Heart right ventricle (tissue), 16 donors: ENCODE results near the gene COMT. TPM values are rescaled to one million over a fixed set of nuclear protein-coding genes. Genes with fewer than 3 reads are reported as not detected.

Experiments
- ATAC-seq, 8 donors: fragments of 200-7000 bp; cut with Tn5 transposase; one replicate each; pipeline ENCODE4 v1.9.1; 2020; ENCODE audit warnings: mild to moderate bottlenecking in 8 of 8, moderate library complexity in 8 of 8, moderate number of reproducible peaks in 1 of 8
- DNase-seq, 2 donors: peaks; one replicate each; pipeline ENCODE4 v3.0.0-alpha.2; 2020
- H3K27ac ChIP-seq, 10 donors: fragments of 200-600 bp; sonication (generic) in 2 of 10; one replicate each; pipeline versions ENCODE4 v1.5.0 to v1.8.0; 2020 to 2022; ENCODE audit warnings: mild to moderate bottlenecking in 3 of 10
- H3K27me3 ChIP-seq, 7 donors: fragments of 200-600 bp; one replicate each; pipeline ENCODE4 v1.8.0; 2021 to 2022; ENCODE audit warnings: mild to moderate bottlenecking in 2 of 7
- H3K36me3 ChIP-seq, 9 donors: fragments of 200-600 bp; sonication (generic) in 1 of 9; one replicate each; pipeline versions ENCODE4 v1.5.0 to v1.8.0; 2020 to 2022; ENCODE audit warnings: mild to moderate bottlenecking in 2 of 9
- H3K4me1 ChIP-seq, 9 donors: fragments of 200-600 bp; sonication (generic) in 1 of 9; one replicate each; pipeline versions ENCODE4 v1.5.0 to v1.8.0; 2020 to 2022; ENCODE audit warnings: mild to moderate bottlenecking in 4 of 9
- H3K4me3 ChIP-seq, 10 donors: fragments of 200-600 bp; sonication (generic) in 2 of 10; one replicate each; pipeline versions ENCODE4 v1.5.0 to v1.8.0; 2020 to 2022; ENCODE audit warnings: mild to moderate bottlenecking in 7 of 10, moderate library complexity in 2 of 10
- H3K9me3 ChIP-seq, 11 donors: fragments of 200-600 bp in 10 of 11; sonication (generic) in 2 of 11; one replicate each; pipeline versions ENCODE4 v1.5.0 to v1.8.0; 2013 to 2022; ENCODE audit warnings: mild to moderate bottlenecking in 2 of 11, control low read depth in 1 of 11, moderate library complexity in 1 of 11
- WGBS, 2 donors: extraction: QIAGEN DNeasy Blood & Tissue Kit; methylation state at CpG; one replicate each; pipeline ENCODE4 v1.1.7; 2013; ENCODE audit warnings: inconsistent platforms in 1 of 2; 5-methylcytosine and 5-hydroxymethylcytosine counted together
- intact Hi-C, 10 donors: fragments of 100-400 bp; cut with DNase I; formaldehyde crosslinking; loops; one replicate each; pipeline versions ENCODE4 v1.11.1 to v1.14.2; 2022
- polyA plus RNA-seq, 2 donors: library from polyadenylated mRNA; stranded (reverse); fragments of 200-250 nt; gene quantifications; one replicate each; pipeline ENCODE4 v1.2.3, GENCODE V29; 2013
- total RNA-seq, 10 donors: library from RNA; stranded (reverse); fragmentation: NEBNext Ultra II Directional in 3 of 10; extraction: Animal tissue kit (Norgen Biotek cat#: 25700) in 3 of 10; gene quantifications; one replicate each; pipeline versions ENCODE4 v1.2.1 to v1.2.4, GENCODE V29; 2021 to 2023
- TF ChIP-seq, protein P1 (sequence below), 9 donors: fragments of 200-600 bp; sonication (generic) in 2 of 9; IDR thresholded peaks; one replicate each; pipeline versions ENCODE4 v1.5.0 to v1.8.0; 2021 to 2022; ENCODE audit warnings: antibody characterized with exemption in 9 of 9, mild to moderate bottlenecking in 5 of 9, moderate library complexity in 1 of 9
- donor health status: Arrhythmogenic right ventricular cardiomyopathy.
- donor health status: ischemic (EF 13 %, LVEDD 7.1; RV severe dilation, severe dysfunction).
- donor health status: healthy with polysubstance abuse.
- donor health status: DM: no; HTN: yes; CAD: no.
- donor health status: DM: no; HTN: no; CAD: no.
- donor health status: ischemic (EF 25% LVEDD 6.9; RV normal size, moderate dysfunction).
- donor health status: ischemic (EF 25% LVEDD 5.7; RV mildly dilated, moderate dysfunction).
- donor health status: healthy.
- donor health status: DM: yes; HTN: yes; CAD: no.
- donor health status: Ischemic cardiomyopathy.
- donor health status: ischemic (EF 35%, LVEDD 5.7; RV mildly dilated, moderate dysfunction).
- donor health status: nonischemic (EF 11% LVEDD 7.7; RV severe dilation, severe dysfunction).
- donor health status: DM: yes; HTN: yes; CAD: no.
- donor health status: PGD.
- donor health status: ischemic (EF 29% LVEDD 5.4; RV normal size, mild dysfunction).
- donor health status: nonischemic (EF 23%, LVEDD 6.1; RV moderate dilation, normal function).

COMT gene
- total and polyA plus RNA-seq, 12 donors, result 42.9 to 273 (median 101) TPM

DNA sequence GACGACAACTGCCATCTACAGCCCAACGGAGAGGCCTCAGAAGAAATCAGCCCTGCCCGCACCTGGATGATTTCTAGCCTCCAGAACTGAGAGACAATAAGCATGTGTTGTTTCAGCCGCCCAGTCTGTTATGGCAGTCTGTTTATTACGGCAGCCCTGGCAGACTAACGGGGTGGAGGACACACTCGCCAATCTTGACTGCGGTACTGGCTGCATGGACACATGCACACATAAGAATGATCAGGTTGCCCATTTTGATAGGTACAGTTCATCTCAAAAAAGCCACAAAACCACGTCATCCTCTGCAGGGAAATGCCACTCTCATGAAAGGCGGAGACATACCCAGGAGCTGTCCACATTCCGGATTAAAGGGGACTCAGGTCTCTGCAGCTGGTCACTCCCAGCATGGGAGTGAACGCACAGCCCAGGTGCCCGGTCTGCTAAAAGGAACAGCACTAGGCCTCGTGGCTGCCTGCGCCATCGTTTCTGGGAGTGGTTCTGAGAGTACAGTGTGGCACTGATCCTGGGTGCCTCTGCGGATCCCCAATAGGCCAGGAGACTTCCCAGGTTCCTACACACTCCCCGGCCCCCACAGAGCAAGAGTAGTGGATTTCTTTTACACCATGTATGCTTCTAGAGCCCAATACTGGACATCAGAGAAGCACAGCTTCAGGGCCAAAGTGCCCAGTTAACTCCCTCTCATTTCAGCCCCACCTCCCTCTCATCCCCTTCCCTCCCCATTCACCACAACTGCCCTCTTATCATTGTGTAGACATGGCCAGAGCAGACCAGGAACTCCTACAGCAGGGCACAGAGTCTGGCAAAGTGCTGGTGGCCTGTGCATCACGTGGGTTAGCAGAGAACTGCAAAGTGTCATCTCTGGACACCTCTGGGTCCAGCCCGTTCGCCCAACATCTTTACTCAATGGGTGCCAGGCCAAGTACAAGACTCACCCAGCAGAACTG is 11.7 kb upstream of the COMT start:
- H3K4me3 ChIP-seq, result no peak overlapping the region
- DNase-seq, result no peak
- ATAC-seq, result peak in 1 of 8 donors; percentile 38
- TF ChIP-seq, protein P1, sequence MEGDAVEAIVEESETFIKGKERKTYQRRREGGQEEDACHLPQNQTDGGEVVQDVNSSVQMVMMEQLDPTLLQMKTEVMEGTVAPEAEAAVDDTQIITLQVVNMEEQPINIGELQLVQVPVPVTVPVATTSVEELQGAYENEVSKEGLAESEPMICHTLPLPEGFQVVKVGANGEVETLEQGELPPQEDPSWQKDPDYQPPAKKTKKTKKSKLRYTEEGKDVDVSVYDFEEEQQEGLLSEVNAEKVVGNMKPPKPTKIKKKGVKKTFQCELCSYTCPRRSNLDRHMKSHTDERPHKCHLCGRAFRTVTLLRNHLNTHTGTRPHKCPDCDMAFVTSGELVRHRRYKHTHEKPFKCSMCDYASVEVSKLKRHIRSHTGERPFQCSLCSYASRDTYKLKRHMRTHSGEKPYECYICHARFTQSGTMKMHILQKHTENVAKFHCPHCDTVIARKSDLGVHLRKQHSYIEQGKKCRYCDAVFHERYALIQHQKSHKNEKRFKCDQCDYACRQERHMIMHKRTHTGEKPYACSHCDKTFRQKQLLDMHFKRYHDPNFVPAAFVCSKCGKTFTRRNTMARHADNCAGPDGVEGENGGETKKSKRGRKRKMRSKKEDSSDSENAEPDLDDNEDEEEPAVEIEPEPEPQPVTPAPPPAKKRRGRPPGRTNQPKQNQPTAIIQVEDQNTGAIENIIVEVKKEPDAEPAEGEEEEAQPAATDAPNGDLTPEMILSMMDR (IDR thresholded peaks at IDR 0.05), result no peak
- no peak overlapping the region for H3K27ac ChIP-seq
- H3K36me3 ChIP-seq, result peaks cover 0 to 23% (median 0%) of the 10 kb centered on the region in 9 donors
- intact Hi-C loops, result loop anchor here in 1 of 10 donors (2.0 kb wide), 1 partner anchor 65 kb away; no protein-coding TSS in a partner anchor
- H3K9me3 ChIP-seq, result peaks cover 0 to under 1% (median 0%) of the 10 kb centered on the region in 11 donors
- peaks cover 0 to 9% (median 0%) of the 10 kb centered on the region in 9 donors for H3K4me1 ChIP-seq
- WGBS, 2 donors, result 94% methylated on average over 21 of the region's 21 CpGs
- H3K27me3 ChIP-seq, result no peaks in the 10 kb centered on the region

DNA sequence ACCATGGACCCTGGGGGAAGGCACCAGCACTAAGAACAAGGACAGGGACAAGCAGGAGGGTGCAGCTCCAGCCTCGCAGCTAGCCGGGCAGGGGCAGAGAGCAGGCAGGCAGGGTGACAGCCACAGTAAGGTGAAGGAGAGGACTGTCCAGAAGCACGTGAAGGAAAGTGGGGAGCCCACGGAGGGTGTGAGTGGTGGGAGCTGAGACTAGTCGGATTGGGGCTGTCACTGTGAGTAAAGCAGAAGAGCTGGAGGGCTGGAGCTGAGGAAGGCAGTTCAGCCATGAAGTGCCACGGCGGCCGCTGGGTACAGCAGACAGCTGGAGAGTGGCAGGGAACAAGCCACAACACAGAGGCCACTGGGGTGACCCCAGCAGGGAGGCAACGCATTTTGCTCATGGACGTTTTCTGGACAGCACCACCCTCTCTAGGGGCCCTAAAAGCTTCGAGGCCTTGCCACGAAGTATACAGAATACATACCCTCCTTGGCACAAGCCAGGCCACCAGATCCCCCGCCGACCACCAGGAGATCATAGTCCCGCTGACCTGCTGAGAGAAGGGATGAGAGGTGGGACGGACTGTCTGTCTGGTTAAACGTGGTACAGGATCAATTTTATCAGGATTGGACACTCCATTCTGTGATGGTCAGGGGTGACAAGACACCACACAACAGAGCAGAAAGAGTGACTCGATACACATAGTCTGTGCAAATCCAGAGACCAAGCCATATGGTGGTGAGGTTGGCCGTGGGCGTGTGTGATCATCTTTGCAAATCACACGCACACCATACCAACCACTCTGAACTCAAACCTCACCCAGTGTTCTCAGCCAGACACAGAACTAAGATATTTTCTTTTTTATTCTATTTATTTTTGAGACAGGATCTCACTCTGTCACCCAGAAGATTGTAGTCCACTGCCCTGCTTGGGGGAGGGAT is 10.8 kb upstream of the COMT start:
- TF ChIP-seq, protein P1 (IDR thresholded peaks at IDR 0.05), result no peak
- no peak for DNase-seq
- Histone ChIP-seq H3K4me3 (no peak overlapping the region), H3K9me3 (peaks cover 0 to 10% (median 0%) of the 10 kb centered on the region in 11 donors), H3K4me1 (peaks cover 0 to 9% (median 0%) of the 10 kb centered on the region in 9 donors), H3K36me3 (peaks cover 0 to 23% (median 0%) of the 10 kb centered on the region in 9 donors), H3K27ac (no peak overlapping the region), H3K27me3 (no peaks in the 10 kb centered on the region)
- 91 to 95% methylated on average over 21 of the region's 21 CpGs for WGBS, 2 donors
- intact Hi-C loops, result loop anchor here in 1 of 10 donors (2.0 kb wide), 1 partner anchor 66 kb away; no protein-coding TSS in a partner anchor
- peak in 1 of 8 donors; percentile 14 for ATAC-seq

DNA sequence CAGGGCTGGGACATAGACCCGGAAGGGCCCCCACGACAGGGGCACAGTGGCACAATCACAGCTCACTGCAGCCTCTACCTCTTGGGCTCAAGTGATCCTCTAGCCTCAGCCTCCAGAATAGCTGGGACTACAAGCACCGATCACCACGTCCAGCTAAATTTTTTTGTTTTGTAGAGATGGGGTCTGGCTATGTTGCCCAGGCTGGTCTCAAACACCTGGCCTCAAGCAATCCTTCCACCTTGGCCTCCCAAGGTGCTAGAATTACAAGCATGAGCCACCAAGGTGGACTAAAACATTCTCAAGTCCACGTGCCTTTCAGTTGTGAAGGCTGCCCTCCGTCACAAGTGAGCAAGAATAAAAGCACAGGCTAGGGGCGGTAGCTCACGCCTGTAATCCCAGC is 10.1 kb upstream of the COMT start:
- Histone ChIP-seq H3K4me1 (peaks cover 0 to 9% (median 0%) of the 10 kb centered on the region in 9 donors), H3K4me3 (no peak overlapping the region), H3K9me3 (peaks cover 0 to 15% (median 0%) of the 10 kb centered on the region in 11 donors), H3K27me3 (no peaks in the 10 kb centered on the region), H3K36me3 (peaks cover 0 to 23% (median 0%) of the 10 kb centered on the region in 9 donors), H3K27ac (no peak overlapping the region)
- DNase-seq, result no peak
- no peak for ATAC-seq
- TF ChIP-seq, protein P1 (IDR thresholded peaks at IDR 0.05), result no peak
- 96 to 97% methylated on average over 8 of the region's 8 CpGs for WGBS, 2 donors
- intact Hi-C loops, result loop anchor here in 1 of 10 donors (2.0 kb wide), 1 partner anchor 67 kb away; no protein-coding TSS in a partner anchor
